Caco-2 (cell line): Measurements from ENCODE around the gene SKOR2. TPM values are rescaled to one million over a fixed set of nuclear protein-coding genes. Genes with fewer than 3 reads are reported as not detected.

Experiments used
- BruUV-seq: library from RNA; stranded (reverse); fragments of 400-500 nt; replicated peaks from 2 replicates; lab custom pipeline; 2021; lab: Mats Ljungman, UMichigan
- CTCF ChIA-PET: fragments of 300-600 bp; sonication (Branson Sonifier 250); formaldehyde crosslinking; loops from one replicate; lab custom pipeline; 2022; ENCODE audit warnings: antibody characterized with exemption; lab: Charles Lee
- POLR2A ChIA-PET: fragments of 300-600 bp; sonication (Branson Sonifier 250); formaldehyde crosslinking; loops from one replicate; lab custom pipeline; 2022; ENCODE audit warnings: antibody characterized with exemption; lab: Charles Lee
- DNase-seq, 2 experiments: peaks; one replicate each; pipeline versions ENCODE4 v3.0.0 to v3.0.0-alpha.2; 2020 to 2022
- H3K27me3 ChIP-seq: replicated peaks from 2 replicates; pipeline ENCODE4 v1.6.0; 2011; ENCODE audit warnings: low read length; ENCODE audit not compliant: control insufficient read depth, insufficient read depth
- H3K36me3 ChIP-seq: 2 replicates; pipeline ENCODE4 v1.5.1; 2011; ENCODE audit warnings: low read length; ENCODE audit not compliant: control insufficient read depth, insufficient read depth
- H3K4me1 ChIP-seq: fragments of 250-450 bp; sonication (Bioruptor Pico); 2 replicates; pipeline ENCODE4 v1.5.1; 2020; ENCODE audit warnings: mild to moderate bottlenecking
- H3K4me3 ChIP-seq: 2 replicates; pipeline ENCODE4 v1.5.1; 2011; ENCODE audit warnings: low read depth, mild to moderate bottlenecking, control low read depth, low read length
- H3K9me3 ChIP-seq: fragments of 250-450 bp; sonication (Bioruptor Pico); 2 replicates; pipeline ENCODE4 v1.5.1; 2020; ENCODE audit warnings: mild to moderate bottlenecking, moderate library complexity
- H3K27ac Mint-ChIP-seq: one replicate; pipeline ENCODE4 v1.8.0; 2022; ENCODE audit warnings: mixed read lengths; ENCODE audit not compliant: unreplicated experiment
- H3K27me3 Mint-ChIP-seq: one replicate; pipeline ENCODE4 v1.8.0; 2022; ENCODE audit warnings: mixed read lengths; ENCODE audit not compliant: insufficient read depth, unreplicated experiment
- H3K36me3 Mint-ChIP-seq: one replicate; pipeline ENCODE4 v1.8.0; 2022; ENCODE audit warnings: mild to moderate bottlenecking, mixed read lengths; ENCODE audit not compliant: insufficient read depth, unreplicated experiment
- H3K4me1 Mint-ChIP-seq: one replicate; pipeline ENCODE4 v1.8.0; 2022; ENCODE audit warnings: low read depth, mixed read lengths; ENCODE audit not compliant: unreplicated experiment
- H3K4me3 Mint-ChIP-seq: one replicate; pipeline ENCODE4 v1.8.0; 2022; ENCODE audit warnings: mild to moderate bottlenecking, moderate library complexity, mixed read lengths; ENCODE audit not compliant: unreplicated experiment
- H3K9me3 Mint-ChIP-seq: one replicate; pipeline ENCODE4 v1.8.0; 2022; ENCODE audit warnings: mixed read lengths; ENCODE audit not compliant: unreplicated experiment
- intact Hi-C: fragments of 100-400 bp; cut with micrococcal nuclease; formaldehyde crosslinking; loops from one replicate; pipeline ENCODE4 v1.10.0; 2022; ENCODE audit not compliant: unreplicated experiment
- total RNA-seq: library from RNA; stranded (reverse); gene quantifications from 2 replicates; pipeline ENCODE4 v1.2.3, GENCODE V29; 2022
- TF ChIP-seq, protein P1 (sequence below), 2 experiments: fragments of 200-600 bp in 1 of 2; IDR thresholded peaks; 1 replicate in 1 of 2; 2 replicates in 1 of 2; pipeline versions ENCODE4 v1.5.1 to v1.8.0; 2011 to 2022; ENCODE audit warnings: antibody characterized with exemption in 1 of 2, control low read depth in 1 of 2, inconsistent platforms in 1 of 2, low read depth in 1 of 2, low read length in 1 of 2, mild to moderate bottlenecking in 1 of 2, moderate library complexity in 1 of 2; ENCODE audit not compliant: insufficient read depth in 1 of 2, severe bottlenecking in 1 of 2, unreplicated experiment in 1 of 2

Gene SKOR2
- total RNA-seq, 1 experiment from 2014 or later, result not detected

DNA sequence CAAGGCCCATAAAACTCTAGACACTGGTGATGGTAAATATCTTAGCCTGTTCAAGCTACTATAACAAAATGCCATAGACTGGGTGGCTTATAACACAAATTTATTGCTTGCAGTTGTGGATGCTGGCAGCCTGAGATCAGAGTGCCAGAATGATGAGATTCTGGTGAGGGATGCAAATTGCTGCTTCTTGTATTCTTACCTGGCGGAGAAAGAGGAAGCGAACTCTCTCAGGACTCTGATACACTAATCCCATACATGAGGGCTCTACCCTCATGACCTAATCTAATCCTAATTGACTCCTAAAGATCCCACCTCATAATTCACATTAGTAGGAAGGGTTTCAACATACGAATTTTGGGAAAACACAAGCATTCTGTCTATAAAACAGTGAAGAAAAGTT lies 70.7 kb downstream of the SKOR2 start:
- POLR2A ChIA-PET, result no interaction called here

DNA sequence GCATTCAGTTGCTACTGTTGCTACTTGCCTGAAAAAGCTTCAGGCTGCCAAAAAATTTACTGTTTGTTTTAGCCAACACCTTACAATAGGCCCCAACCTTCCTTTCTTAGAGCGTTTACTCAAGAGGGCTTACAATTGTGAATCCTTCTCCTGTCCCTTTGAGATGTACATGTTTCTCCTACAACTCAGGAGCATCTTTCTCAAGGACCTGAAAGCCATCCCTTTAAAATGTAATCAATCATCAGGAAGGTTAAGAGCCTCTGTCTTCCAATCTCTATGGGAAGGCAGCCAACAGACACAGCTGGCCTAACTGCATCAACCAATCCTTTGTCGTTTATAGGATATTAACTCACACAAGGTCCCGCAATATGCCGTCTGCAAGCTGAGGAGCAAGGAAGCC lies 71.9 kb downstream of the SKOR2 start:
- Histone ChIP-seq H3K4me3 (no peak overlapping the region), H3K9me3 (no peaks in the 10 kb centered on the region), H3K4me1 (no peaks in the 10 kb centered on the region), H3K36me3 (no peaks in the 10 kb centered on the region), H3K27me3 (no peaks in the 10 kb centered on the region)
- no peak overlapping the region for H3K27ac Mint-ChIP-seq
- ChIA-PET POLR2A (no interaction called here), CTCF (no interaction called here)
- no peaks in the 10 kb centered on the region for H3K27me3 Mint-ChIP-seq
- BruUV-seq, result no TSS peak
- no peaks in the 10 kb centered on the region for H3K36me3 Mint-ChIP-seq
- H3K4me1 Mint-ChIP-seq, result no peaks in the 10 kb centered on the region
- intact Hi-C loops, result no loop called here
- no peaks in the 10 kb centered on the region for H3K9me3 Mint-ChIP-seq
- DNase-seq, result no peak
- H3K4me3 Mint-ChIP-seq, result no peak overlapping the region
- TF ChIP-seq, protein P1, sequence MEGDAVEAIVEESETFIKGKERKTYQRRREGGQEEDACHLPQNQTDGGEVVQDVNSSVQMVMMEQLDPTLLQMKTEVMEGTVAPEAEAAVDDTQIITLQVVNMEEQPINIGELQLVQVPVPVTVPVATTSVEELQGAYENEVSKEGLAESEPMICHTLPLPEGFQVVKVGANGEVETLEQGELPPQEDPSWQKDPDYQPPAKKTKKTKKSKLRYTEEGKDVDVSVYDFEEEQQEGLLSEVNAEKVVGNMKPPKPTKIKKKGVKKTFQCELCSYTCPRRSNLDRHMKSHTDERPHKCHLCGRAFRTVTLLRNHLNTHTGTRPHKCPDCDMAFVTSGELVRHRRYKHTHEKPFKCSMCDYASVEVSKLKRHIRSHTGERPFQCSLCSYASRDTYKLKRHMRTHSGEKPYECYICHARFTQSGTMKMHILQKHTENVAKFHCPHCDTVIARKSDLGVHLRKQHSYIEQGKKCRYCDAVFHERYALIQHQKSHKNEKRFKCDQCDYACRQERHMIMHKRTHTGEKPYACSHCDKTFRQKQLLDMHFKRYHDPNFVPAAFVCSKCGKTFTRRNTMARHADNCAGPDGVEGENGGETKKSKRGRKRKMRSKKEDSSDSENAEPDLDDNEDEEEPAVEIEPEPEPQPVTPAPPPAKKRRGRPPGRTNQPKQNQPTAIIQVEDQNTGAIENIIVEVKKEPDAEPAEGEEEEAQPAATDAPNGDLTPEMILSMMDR (IDR thresholded peaks at IDR 0.05; ENCODE audit: insufficient read depth in 1 of 2, low read depth in 1 of 2, low read length in 1 of 2, severe bottlenecking in 1 of 2, unreplicated experiment in 1 of 2), result no peak

More for the DNA sequence above, 70.7 kb downstream of the SKOR2 start:
- no peaks in the 10 kb centered on the region for H3K4me1 Mint-ChIP-seq
- Histone ChIP-seq H3K27me3 (no peaks in the 10 kb centered on the region), H3K4me3 (no peak overlapping the region), H3K36me3 (no peaks in the 10 kb centered on the region), H3K4me1 (no peaks in the 10 kb centered on the region), H3K9me3 (no peaks in the 10 kb centered on the region)
- H3K4me3 Mint-ChIP-seq, result no peak overlapping the region
- peaks cover 7% of the 10 kb centered on the region for H3K9me3 Mint-ChIP-seq
- H3K27me3 Mint-ChIP-seq, result no peaks in the 10 kb centered on the region
- no peaks in the 10 kb centered on the region for H3K36me3 Mint-ChIP-seq
- DNase-seq, result no peak
- TF ChIP-seq, protein P1 (IDR thresholded peaks at IDR 0.05; ENCODE audit: insufficient read depth in 1 of 2, low read depth in 1 of 2, low read length in 1 of 2, severe bottlenecking in 1 of 2, unreplicated experiment in 1 of 2), result no peak
- intact Hi-C loops, result no loop called here
- H3K27ac Mint-ChIP-seq, result no peak overlapping the region
- BruUV-seq, result no TSS peak
- CTCF ChIA-PET, result no interaction called here

DNA sequence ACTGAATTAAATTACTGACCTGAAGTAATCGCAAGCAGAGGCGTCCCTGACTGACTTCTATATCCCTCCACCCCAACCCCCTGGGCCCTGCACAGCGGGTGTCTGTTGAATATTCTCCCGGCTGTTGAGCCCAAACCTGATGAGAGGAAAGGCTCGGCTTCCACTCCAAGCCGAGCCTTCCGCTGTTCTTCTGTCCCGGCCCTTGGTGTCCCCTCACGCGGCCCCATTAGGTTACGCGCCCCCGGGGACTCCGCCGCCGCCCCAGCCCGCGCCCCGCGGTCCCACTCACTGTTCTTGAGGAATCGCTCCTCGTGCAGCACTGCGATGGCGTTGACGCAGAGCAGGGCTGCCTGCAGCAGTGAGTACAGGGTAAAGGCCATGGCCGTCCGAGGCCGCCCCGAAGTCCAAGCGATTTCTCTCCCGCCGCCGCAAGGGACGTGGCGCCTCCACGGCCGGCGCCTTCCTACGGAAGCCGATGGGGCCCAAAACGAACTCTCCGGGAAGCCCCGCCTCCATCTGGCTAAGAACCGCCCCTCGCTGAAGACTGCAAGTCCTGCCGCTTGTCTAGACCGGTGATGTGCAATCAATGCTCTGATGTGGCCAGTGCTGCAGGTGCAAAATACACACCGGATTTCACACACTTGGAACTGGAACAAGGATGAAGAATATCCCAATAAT lies 75.4 kb downstream of the SKOR2 start, which contains the start of gene IER3IP1:
IER3IP1 (minus strand) TSS at position 467 of the 678 bp plus-strand sequence; CDS start at position 380, 87 bp downstream.
- POLR2A ChIA-PET, result no interaction called here
- H3K4me1 Mint-ChIP-seq, result no peaks in the 10 kb centered on the region
- intact Hi-C loops, result loop anchor here (1.0 kb wide), 1 partner anchor 26 kb away; the partner anchor contains the start of gene HDHD2

More for the DNA sequence above, 75.4 kb downstream of the SKOR2 start, which contains the start of gene IER3IP1:
- Mint-ChIP-seq H3K27ac (no peak within 1 kb of the TSS), H3K27me3 (no peaks in the 10 kb centered on the region), H3K9me3 (no peaks in the 10 kb centered on the region), H3K36me3 (no peaks in the 10 kb centered on the region), H3K4me3 (no peak within 1 kb of the TSS)
- H3K27me3 ChIP-seq, result no peaks in the 10 kb centered on the region
- BruUV-seq, result no TSS peak
- no peaks in the 10 kb centered on the region for H3K4me1 ChIP-seq
- H3K9me3 ChIP-seq, result no peaks in the 10 kb centered on the region
- no peaks in the 10 kb centered on the region for H3K36me3 ChIP-seq
- DNase-seq, result peak; percentile 85 to 88
- TF ChIP-seq, protein P1 (IDR thresholded peaks at IDR 0.05; ENCODE audit: insufficient read depth in 1 of 2, low read depth in 1 of 2, low read length in 1 of 2, severe bottlenecking in 1 of 2, unreplicated experiment in 1 of 2), result no peak
- peak within 1 kb of the TSS; percentile 68 for H3K4me3 ChIP-seq
- CTCF ChIA-PET, result no interaction called here
